Activated T-helper 9 cell treated with anti-CD3 and anti-CD28 coated beads, Interleukin-2, amount 50 U/mL, for 16 hours (primary cell): Measurements from ENCODE around the gene GPC6.

Experiments used
- DNase-seq: peaks from one replicate; pipeline ENCODE4 v3.0.0-alpha.2; 2020; ENCODE audit warnings: low read depth

GPC6 gene

GRCh38 chr13:94053986-94054593 lies 827.5 kb downstream of the GPC6 start:
- no peak for DNase-seq

DNA sequence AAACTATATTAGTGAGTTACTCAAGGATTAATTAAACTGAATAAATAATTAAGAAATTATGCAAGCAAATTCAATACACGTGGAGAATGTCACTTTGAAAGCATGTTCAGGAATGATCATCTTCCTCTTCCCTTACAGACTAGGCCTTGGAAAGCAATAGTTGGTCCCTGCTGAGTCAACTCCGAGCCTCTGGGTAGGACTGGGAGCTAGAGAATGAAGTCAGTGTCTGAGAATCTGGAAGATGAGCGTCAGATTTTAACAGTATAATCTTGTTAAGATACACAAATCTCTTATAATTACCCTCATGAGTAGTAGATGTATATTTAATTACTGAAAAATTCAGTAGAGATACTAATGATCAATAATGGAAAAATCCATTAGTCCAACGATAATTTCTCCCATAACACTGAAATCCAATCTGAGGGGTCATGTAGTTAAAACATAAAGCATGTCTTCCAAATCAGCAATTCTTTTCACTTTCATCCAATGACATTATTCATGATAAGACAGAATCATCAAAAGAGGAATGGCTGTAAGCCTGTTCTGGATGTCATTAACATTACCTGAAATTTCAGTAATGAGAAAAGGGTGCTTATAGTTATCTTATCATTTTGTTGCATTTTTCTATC lies 829.9 kb downstream of the GPC6 start:
- DNase-seq: no peak

DNA sequence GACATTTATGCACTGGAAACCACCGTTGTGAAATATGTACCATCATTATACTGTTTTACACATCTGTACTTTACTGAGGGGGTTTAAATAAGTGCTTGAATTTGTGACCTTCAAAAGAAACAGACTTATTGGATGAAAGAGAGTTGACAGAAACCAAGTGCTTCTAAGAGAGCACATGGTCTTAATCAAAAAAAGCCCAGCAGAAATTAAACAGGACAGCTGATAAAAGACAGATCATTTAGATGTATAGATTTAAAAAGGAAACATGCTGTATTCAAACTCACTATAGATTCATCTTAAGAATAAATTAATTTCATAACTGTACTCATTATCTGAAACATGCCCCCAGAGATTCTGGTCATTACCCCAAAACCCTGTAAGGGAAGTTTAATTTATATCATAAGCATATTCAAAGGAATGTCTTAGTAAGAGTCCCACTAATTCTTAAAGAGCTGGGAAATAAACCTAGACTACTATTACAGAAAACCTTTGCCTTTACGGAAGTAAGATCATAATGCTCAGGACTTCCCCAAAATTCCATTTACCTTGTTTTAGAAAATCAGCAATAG lies 831.1 kb downstream of the GPC6 start:
- DNase-seq: no peak

- DNase-seq: no peak
These were observed 832.3 kb downstream of the GPC6 start for GRCh38 chr13:94058821-94059360.

DNA sequence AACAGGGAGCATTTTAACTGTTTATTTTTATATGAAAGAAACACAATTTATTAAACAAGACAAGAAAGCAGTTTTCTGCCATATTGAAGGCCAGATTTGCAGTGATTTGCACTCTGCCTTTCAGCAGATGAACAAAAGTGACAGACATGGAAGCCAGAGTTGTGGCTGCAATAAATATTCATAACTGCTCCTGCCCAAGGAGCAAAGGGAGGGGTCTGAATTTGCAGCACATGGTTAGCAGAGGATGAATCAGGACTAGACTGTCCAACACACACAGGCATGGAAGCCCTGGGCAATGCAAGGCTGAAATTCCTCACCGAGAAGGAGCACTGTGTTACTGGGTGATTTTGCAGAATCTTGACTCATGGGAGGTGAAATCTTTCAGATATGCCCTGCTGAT lies 834.7 kb downstream of the GPC6 start:
- no peak for DNase-seq

- no peak for DNase-seq
These were observed 836.5 kb downstream of the GPC6 start for GRCh38 chr13:94063096-94063495.

- DNase-seq: no peak
These were observed 837.2 kb downstream of the GPC6 start for GRCh38 chr13:94063848-94064247.

DNA sequence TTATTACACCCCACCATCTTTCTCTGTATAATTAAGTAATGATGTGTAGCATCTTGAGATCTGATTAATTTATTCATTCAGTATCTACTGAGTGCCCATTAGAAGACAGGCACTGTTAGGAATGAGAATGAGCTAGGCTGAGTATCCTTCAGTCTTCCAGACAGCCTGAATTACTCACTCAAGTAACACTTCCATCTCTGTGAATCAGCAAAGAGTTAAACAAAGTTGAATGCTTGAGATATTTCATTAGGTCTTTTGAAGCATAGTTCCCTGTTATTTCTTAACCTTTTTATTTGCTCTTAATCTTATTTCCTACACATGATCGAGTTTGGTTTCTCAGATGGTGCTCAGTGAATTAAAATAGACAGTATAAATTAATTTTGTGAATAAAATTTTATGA lies 839.1 kb downstream of the GPC6 start:
- no peak for DNase-seq

- no peak for DNase-seq
These were observed 846.6 kb downstream of the GPC6 start for GRCh38 chr13:94073007-94073744.

DNA sequence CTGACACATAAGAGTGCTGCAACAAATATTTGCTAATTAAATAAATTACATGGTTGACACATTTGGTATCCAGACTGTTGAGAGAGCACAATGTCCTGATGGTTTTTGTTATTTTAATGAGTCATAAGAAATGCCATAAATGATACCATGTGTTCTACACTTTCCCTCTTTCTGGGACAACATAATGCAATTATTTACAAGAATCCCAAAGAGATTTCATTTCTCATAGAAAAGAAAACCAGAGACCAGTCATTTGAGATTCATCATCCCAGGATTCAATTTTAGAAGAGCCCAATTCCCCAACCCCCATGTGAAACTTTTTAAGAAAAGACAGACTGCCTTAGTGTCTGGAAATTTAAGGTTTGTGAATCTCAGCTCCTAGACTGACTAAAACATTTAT lies 853.3 kb downstream of the GPC6 start:
- no peak for DNase-seq

- DNase-seq: no peak
These were observed 853.9 kb downstream of the GPC6 start for GRCh38 chr13:94080527-94080926.

- no peak for DNase-seq
These were observed 860.5 kb downstream of the GPC6 start for GRCh38 chr13:94087100-94087499.

- no peak for DNase-seq
These were observed 862.1 kb downstream of the GPC6 start for GRCh38 chr13:94088742-94089141.

DNA sequence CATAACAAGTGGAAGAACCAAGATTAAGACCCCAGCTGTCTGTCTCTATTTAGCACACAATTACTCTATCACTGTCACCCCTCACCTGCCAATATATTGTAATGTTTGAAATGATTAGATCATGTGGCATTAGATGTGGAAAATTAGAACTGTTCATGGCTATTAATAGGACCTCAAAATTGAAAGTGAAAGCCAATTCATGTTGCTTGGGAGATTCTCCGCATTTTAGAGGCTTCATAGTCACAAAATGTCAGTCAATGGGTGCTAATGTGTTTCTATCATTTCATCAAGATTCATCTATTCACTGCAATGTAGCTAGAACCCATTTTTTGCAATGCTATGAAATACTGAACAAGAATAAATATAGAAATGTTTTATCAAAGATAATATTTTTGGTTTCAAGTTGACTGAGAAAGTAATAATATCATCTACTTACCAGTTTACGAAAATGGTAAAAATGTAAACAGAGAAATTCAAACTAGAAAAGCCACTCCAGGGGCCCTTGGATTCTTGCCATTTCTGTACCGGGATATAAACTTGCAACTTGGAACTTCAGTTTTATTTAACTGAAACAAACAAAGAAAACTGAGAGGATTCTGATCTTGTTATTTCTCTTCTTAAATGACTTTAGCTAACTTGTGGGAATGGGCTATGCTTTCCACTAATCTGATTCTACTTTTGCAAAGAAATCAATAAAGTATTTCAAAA lies 864.3 kb downstream of the GPC6 start:
- DNase-seq: no peak

GRCh38 chr13:94093652-94094315 lies 867.2 kb downstream of the GPC6 start:
- DNase-seq: no peak

GRCh38 chr13:94109715-94110374 lies 883.2 kb downstream of the GPC6 start:
- no peak for DNase-seq

DNA sequence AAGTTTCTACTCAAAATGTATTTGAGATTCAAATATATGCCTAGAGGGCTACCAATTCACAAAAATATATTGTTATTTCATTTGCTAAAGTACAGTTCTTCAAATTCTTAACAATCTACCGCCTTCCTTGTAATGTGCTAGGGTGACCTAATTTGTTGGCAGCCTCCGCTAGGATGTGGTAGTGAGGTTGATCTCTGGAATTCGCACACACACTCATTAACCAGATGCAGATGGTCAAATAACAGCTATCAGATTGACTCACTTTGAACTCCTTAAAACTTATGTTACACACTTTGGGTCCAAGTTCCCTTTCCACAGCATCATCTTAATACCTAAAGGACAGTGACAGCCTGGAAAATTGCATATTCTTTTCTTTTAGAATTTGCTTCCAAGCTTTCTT lies 885.6 kb downstream of the GPC6 start:
- DNase-seq: no peak

GRCh38 chr13:94112731-94113130 lies 886.1 kb downstream of the GPC6 start:
- DNase-seq: no peak

- no peak for DNase-seq
These were observed 886.6 kb downstream of the GPC6 start for GRCh38 chr13:94113245-94113644.

- no peak for DNase-seq
These were observed 887.6 kb downstream of the GPC6 start for GRCh38 chr13:94114166-94114565.

- DNase-seq: no peak
These were observed 888.4 kb downstream of the GPC6 start for GRCh38 chr13:94115054-94115453.
